Keratinocyte (primary cell): ENCODE results near the gene NYNRIN.

Source experiments
- EZH2 ChIP-seq: IDR thresholded peaks from one replicate; pipeline ENCODE4 v1.6.1; 2012; ENCODE audit warnings: inconsistent platforms, mild to moderate bottlenecking, low read length, moderate library complexity
- TF ChIP-seq, protein P1 (sequence below), 3 experiments: IDR thresholded peaks in 1 of 3; conservative IDR thresholded peaks in 1 of 3; optimal IDR thresholded peaks in 1 of 3; 2 replicates in 2 of 3; 3 replicates in 1 of 3; pipeline versions ENCODE3 to v1.5.1; 2011; ENCODE audit warnings: low read length in 3 of 3, mild to moderate bottlenecking in 3 of 3, moderate library complexity in 2 of 3, control low read depth in 1 of 3, inconsistent platforms in 1 of 3; ENCODE audit not compliant: insufficient read depth in 2 of 3; ENCODE audit errors: extremely low read depth in 1 of 3

DNA sequence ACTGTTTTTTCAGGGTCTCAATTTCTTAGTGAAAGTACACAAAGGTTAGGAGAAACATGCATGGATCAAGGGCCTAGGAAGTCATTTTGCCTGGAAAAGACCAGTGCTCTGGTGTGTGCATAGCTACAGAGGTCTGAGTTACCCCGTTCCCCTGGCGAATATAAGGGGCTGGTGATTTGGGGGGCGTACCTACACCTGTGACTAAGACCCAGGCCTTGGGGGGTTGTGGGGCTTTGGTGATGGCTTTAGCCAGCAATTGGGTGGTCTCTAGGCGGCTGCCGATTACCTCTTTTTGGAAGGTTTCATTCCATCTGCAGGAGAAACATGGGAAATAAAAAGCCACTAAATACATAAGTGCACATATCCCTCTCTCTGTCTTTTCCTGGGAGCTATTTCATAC, 42.7 kb downstream of the NYNRIN start:
- TF ChIP-seq, protein P1, sequence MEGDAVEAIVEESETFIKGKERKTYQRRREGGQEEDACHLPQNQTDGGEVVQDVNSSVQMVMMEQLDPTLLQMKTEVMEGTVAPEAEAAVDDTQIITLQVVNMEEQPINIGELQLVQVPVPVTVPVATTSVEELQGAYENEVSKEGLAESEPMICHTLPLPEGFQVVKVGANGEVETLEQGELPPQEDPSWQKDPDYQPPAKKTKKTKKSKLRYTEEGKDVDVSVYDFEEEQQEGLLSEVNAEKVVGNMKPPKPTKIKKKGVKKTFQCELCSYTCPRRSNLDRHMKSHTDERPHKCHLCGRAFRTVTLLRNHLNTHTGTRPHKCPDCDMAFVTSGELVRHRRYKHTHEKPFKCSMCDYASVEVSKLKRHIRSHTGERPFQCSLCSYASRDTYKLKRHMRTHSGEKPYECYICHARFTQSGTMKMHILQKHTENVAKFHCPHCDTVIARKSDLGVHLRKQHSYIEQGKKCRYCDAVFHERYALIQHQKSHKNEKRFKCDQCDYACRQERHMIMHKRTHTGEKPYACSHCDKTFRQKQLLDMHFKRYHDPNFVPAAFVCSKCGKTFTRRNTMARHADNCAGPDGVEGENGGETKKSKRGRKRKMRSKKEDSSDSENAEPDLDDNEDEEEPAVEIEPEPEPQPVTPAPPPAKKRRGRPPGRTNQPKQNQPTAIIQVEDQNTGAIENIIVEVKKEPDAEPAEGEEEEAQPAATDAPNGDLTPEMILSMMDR (optimal IDR thresholded peaks at IDR 0.05 in 1 of 3, IDR thresholded peaks at IDR 0.05 in 1 of 3, conservative IDR thresholded peaks at IDR 0.05 in 1 of 3; ENCODE audit: extremely low read depth in 1 of 3, insufficient read depth in 2 of 3, low read length in 3 of 3): no peak
- no peak for TF ChIP-seq EZH2
